GM13976 (cell line): Measurements from ENCODE around the gene MS4A6A.
"Not testable (repeated sequence)": the region's sequence is repeated elsewhere in the genome, so short reads cannot be mapped to it uniquely, and the experiment has no call there.

Experiments
- DNase-seq: peaks from one replicate; pipeline ENCODE4 v3.0.0; 2012; ENCODE audit warnings: low spot score
- in situ Hi-C: fragments of 300-500 bp; cut with MboI; formaldehyde crosslinking; loops from one replicate; pipeline ENCODE4 v1.12.0; 2022; ENCODE audit warnings: low sequenced_read_pairs, mixed read lengths, inconsistent platforms; ENCODE audit not compliant: unreplicated experiment
- TF ChIP-seq, protein P1 (sequence below): IDR thresholded peaks from 2 replicates; pipeline ENCODE4 v1.5.1; 2012; ENCODE audit warnings: borderline replicate concordance, mild to moderate bottlenecking; ENCODE audit not compliant: insufficient read depth; ENCODE audit errors: extremely low read depth, missing control alignments, control extremely low read depth

Gene MS4A6A

DNA sequence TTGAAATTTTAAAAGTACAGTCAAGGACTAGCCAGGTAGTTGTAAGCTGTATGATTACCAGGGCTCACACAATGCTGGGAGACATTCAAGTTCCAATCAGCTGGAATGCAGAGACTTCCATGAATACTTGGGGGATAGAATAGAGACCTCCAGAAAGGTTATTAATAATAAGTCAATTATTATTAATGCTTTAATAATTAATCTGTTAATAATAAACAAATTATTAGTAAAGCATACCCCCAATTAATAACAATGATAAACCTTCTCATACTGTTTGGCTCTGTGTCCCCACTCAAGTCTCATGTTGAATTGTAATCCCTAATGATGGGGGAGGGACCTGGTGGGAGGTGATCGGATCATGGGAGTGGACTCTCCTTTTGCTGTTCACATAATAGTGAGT, 14.6 kb upstream of the MS4A6A start:
- TF ChIP-seq, protein P1, sequence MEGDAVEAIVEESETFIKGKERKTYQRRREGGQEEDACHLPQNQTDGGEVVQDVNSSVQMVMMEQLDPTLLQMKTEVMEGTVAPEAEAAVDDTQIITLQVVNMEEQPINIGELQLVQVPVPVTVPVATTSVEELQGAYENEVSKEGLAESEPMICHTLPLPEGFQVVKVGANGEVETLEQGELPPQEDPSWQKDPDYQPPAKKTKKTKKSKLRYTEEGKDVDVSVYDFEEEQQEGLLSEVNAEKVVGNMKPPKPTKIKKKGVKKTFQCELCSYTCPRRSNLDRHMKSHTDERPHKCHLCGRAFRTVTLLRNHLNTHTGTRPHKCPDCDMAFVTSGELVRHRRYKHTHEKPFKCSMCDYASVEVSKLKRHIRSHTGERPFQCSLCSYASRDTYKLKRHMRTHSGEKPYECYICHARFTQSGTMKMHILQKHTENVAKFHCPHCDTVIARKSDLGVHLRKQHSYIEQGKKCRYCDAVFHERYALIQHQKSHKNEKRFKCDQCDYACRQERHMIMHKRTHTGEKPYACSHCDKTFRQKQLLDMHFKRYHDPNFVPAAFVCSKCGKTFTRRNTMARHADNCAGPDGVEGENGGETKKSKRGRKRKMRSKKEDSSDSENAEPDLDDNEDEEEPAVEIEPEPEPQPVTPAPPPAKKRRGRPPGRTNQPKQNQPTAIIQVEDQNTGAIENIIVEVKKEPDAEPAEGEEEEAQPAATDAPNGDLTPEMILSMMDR = no peak
- no peak for DNase-seq
- in situ Hi-C loops = no loop called here

DNA sequence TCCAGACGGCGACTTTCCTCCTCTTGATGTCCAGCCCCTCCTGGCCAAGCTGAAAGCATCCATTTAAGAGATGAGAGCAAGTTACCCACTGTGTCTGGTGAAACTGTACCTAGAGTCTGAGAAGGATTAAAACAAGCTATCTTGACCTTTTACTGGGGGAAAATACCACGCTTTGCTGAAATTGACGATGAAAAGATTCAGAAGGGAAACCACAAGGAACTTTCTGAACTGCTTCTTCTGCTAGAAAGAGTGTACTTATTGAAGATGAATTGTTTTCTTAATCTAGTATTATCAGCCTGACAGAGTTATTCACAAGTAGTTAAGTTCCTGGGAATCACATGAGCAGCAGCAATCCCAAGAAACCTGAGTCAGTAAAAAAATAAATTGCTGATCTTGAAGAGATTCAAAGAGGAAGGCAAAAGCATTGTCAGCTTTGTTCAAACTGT, 13.1 kb upstream of the MS4A6A start:
- in situ Hi-C loops = no loop called here
- TF ChIP-seq, protein P1 = no peak
- no peak for DNase-seq

DNA sequence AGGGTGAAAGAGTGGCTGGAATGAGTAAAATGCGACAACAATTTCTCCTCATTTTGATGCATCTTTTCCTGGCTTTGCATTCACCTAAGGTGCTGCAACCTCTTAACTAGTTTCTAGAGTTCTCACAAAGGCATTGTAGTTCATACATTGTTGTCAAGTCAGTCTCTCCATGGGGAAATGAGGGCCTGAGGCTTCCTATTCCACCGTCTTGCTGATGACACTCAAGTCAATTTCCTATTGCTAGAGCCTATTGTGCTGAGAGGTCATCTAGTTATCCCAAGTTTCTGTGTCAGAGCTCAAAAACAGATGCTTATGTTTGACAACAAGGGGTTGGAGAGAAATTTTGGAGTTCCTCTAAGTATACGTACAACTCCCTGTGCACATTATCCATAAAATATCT, 11.6 kb upstream of the MS4A6A start:
- TF ChIP-seq, protein P1 = no peak
- no peak for DNase-seq
- in situ Hi-C loops = no loop called here

DNA sequence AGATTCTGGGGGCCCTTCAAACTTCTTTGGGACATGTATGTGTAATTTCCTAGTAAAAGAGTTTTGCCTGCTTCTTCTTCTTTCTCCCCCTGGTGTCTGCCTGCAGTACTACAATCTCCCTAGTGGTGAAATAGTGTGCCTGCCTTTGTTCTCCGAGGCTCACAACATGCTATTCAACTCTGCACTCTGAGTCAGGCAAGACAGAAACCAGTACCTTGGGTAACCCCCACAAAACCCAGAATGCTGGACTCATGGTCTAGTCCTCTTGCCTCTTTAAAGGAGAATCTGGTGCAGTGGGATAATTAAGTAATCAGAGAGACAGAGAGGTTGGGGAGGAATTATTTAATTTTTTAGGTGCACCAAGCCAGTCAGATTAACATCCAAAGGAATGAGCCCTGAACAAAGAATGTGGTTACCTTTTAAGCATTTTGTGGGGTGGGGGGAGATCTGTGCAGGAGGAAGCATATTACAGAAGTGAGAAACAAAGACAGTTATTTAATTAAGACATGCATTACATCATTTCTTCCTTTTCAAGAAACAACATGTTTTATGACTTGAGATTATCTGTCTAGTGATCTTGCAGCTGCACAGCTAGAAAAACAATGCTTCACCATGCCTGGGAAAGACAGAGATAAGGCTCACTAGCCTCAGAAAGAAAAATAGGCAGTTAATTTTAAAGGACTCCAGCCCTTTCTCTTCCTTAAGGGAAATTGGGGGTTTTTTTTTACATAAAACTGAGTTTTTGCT, 11.0 kb upstream of the MS4A6A start:
- in situ Hi-C loops = no loop called here
- DNase-seq = peak; percentile 38
- TF ChIP-seq, protein P1 = peak; percentile 70

DNA sequence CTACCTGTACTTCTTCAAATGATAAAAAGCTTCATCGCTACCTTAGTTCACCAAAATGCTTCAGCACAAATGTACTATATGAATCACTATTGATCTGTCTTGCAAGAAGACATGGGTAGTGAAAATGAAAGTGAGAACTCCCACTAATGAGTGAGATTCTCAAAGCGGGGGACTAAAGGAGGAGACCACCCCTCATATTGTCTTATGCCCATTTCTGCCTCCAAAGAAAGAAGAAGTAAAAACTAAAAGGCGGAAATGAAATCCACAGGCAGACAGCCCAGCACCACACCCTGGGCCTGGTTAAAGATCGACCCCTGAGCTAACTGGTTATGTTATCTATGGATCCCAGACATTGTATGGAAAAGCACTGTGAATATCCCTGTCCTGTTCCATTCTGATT, 9.7 kb upstream of the MS4A6A start:
- not testable (repeated sequence) for DNase-seq

DNA sequence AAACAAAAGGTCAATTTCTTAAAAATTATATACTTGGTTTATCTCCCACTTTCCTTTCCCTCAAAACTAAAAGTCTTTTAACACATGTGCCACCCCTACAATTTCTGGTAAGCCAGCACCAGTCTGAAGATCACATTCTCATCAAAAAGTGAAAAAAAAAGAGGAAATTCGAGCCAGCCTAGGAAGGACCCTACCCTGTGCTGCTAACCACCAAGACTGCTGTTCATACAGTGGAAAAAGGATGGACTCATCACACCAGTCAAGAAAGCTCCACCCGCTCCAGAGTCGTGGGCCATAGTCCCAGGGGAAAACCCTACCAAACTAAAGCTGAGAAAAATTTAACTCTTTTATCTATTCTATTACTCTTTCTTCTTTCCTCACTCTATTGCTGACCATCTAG, 5.6 kb upstream of the MS4A6A start:
- in situ Hi-C loops = not testable (repeated sequence)

More for the DNA sequence above, 9.7 kb upstream of the MS4A6A start:
- in situ Hi-C loops = not testable (repeated sequence)

DNA sequence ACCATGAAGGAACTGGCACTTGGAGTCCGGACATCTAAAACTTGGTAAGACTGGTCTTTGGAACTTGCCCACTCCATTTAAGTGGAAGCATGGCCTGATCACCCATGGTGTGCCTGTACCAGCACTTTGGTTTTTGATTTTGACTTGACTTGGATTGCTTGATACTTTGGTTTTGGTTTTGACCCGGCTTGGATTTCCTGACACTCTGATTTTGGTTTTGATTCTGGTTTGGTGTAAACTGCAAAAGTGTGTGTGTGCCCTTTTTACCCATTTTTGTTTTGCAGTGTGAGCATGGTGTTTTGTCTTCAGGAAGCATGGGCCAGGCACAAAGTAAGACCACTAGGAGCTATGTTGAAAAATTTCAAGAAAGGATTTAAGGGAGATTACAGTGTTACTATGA, 3.2 kb upstream of the MS4A6A start:
- DNase-seq, in situ Hi-C loops: not testable (repeated sequence)

More for the DNA sequence above, 5.6 kb upstream of the MS4A6A start:
- not testable (repeated sequence) for DNase-seq

DNA sequence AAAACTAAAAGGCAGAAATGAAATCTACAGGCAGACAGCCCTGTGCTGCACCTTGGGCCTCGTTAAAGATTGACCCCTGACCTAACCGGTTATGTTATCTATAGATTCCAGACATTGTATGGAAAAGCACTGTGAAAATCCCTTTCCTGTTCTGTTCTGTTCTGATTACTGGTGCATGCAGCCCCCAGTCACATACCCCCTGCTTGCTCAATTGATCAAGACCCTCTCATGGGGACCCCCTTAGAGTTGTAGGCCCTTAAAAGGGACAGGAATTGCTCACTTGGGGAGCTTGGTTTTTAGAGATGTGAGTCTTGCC, 2.6 kb upstream of the MS4A6A start:
- DNase-seq, in situ Hi-C loops: not testable (repeated sequence)

DNA sequence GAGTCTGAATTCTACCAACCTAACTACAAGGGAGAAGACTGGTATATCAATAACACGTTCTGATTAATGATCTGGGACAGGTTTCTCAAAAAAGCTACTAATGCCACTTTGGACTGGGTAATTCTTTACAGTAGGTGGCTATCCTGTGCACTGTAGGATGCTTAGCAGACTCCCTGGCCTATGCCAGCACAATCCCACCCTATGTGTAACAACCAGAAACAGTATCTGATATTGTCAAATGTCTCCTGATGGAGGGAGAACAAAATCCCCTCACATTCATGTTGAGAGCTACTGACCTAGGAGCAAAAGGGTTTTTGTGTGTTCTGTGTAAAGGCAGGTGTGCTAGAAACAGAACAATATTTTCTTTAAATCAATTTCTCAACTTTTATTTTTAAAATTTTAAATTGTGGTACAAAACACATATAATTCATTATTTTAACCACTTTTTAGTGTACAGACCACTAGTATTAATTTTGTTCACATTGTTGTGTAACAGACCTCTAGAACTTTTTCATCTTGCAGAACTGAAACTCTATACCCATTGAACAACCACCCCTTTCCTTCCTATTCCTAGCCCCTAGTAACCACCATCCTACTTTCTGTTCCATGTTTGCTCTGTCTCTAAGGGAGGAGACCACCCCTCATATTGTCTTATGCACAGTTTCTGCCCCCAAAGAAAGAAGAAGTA, 2.1 kb upstream of the MS4A6A start:
- TF ChIP-seq, protein P1 = no peak
- DNase-seq = no peak
- in situ Hi-C loops = no loop called here
